Thyroid gland (tissue), 4 donors: ENCODE data around the gene EEF2. TPM values are rescaled to one million over a fixed set of nuclear protein-coding genes. Genes with fewer than 3 reads are reported as not detected.
"Not testable (repeated sequence)": the region's sequence is repeated elsewhere in the genome, so short reads cannot be mapped to it uniquely, and the experiment has no call there.

Experiments used
- DNase-seq, 2 donors: peaks; one replicate each; pipeline ENCODE4 v3.0.0-alpha.2; 2019
- H3K27ac ChIP-seq, 3 donors: fragments of 200-600 bp; sonication (generic); 1 replicate in 2 of 3; 2 replicates in 1 of 3; pipeline ENCODE4 v1.5.1; 2016 to 2019; ENCODE audit warnings: mild to moderate bottlenecking in 1 of 3, moderate library complexity in 1 of 3
- H3K27me3 ChIP-seq: fragments of 200-600 bp; sonication (generic); one replicate; pipeline ENCODE4 v1.5.1; 2019
- H3K36me3 ChIP-seq, 2 donors: fragments of 200-600 bp; sonication (generic); one replicate each; pipeline ENCODE4 v1.5.1; 2016 to 2019
- H3K4me1 ChIP-seq, 2 donors: fragments of 200-600 bp; sonication (generic); one replicate each; pipeline ENCODE4 v1.5.1; 2017 to 2019
- H3K4me3 ChIP-seq, 3 donors: fragments of 200-600 bp; sonication (generic); replicated peaks in 1 of 3; 1 replicate in 2 of 3; 2 replicates in 1 of 3; pipeline ENCODE4 v1.5.1; 2016; ENCODE audit warnings: mild to moderate bottlenecking in 1 of 3
- H3K9me3 ChIP-seq: fragments of 200-600 bp; sonication (generic); one replicate; pipeline ENCODE4 v1.5.1; 2017
- CTCF ChIP-seq, 6 experiments: fragments of 200-600 bp in 3 of 6; fragments of 450-650 bp in 3 of 6; sonication (generic) in 3 of 6; IDR thresholded peaks; one replicate each; pipeline ENCODE4 v1.5.1; 2016 to 2019; ENCODE audit warnings: antibody characterized with exemption in 6 of 6, mild to moderate bottlenecking in 2 of 6, inconsistent platforms in 1 of 6, moderate library complexity in 1 of 6
- POLR2A ChIP-seq, 2 donors: fragments of 450-650 bp; IDR thresholded peaks; one replicate each; pipeline ENCODE4 v1.6.1; 2017; ENCODE audit warnings: antibody characterized with exemption in 2 of 2, mild to moderate bottlenecking in 2 of 2, moderate library complexity in 1 of 2
- WGBS, 2 donors: methylation state at CpG; one replicate each; pipeline ENCODE4 v1.1.5; 2017; 5-methylcytosine and 5-hydroxymethylcytosine counted together
- intact Hi-C: fragments of 100-400 bp; cut with DNase I; formaldehyde crosslinking; loops from one replicate; pipeline ENCODE4 v1.15.1; 2023
- total RNA-seq, 4 donors: library from RNA; depleted of rRNA; stranded (reverse); fragments of >200 nt; gene quantifications; one replicate each; pipeline ENCODE4 v1.2.3, GENCODE V29; 2016

The EEF2 gene
- total RNA-seq, 4 donors from 2014 or later, result 1,432 to 2,189 (median 1,729) TPM

- TF ChIP-seq POLR2A (IDR thresholded peaks at IDR 0.05) (no peak), CTCF (IDR thresholded peaks at IDR 0.05) (no peak)
Measured at GRCh38 chr19:4007836-4008539, 22.7 kb upstream of the EEF2 start.

GRCh38 chr19:4007021-4007835 is 22.0 kb upstream of the EEF2 start, which contains the start of gene PIAS4:
Gene PIAS4 (plus strand): TSS chr19:4007736. CDS start chr19:4007761, 25 bp downstream.
- Histone ChIP-seq H3K27ac (peak within 1 kb of the TSS; percentile 78 to 84 (median 79)), H3K4me1 (peaks cover 13 to 25% of the 10 kb centered on the region in 2 donors), H3K36me3 (no peaks in the 10 kb centered on the region), H3K27me3 (no peaks in the 10 kb centered on the region), H3K4me3 (peak within 1 kb of the TSS; percentile 63 to 98 (median 81)), H3K9me3 (no peaks in the 10 kb centered on the region)
- intact Hi-C loops, result loop anchor here (10.0 kb wide), 1 partner anchor 118 kb away; the partner anchor contains the start of gene MAP2K2
- peak; percentile 96 to 97 for DNase-seq
- TF ChIP-seq CTCF (IDR thresholded peaks at IDR 0.05), result peak in 2 of 6 experiments; percentile 6 to 23
- peak in 1 of 2 donors; percentile 59 for TF ChIP-seq POLR2A (IDR thresholded peaks at IDR 0.05)
- 0% methylated on average over 6 to 21 of the region's 91 CpGs for WGBS, 2 donors

More at GRCh38 chr19:4007836-4008539, 22.7 kb upstream of the EEF2 start:
- peak overlapping the region; percentile 39 to 80 (median 79) for H3K27ac ChIP-seq
- H3K27me3 ChIP-seq, result no peaks in the 10 kb centered on the region
- peak overlapping the region; percentile 35 to 98 (median 63) for H3K4me3 ChIP-seq
- peak; percentile 30 to 44 for DNase-seq
- intact Hi-C loops, result loop anchor here (10.0 kb wide), 1 partner anchor 117 kb away; the partner anchor contains the start of gene MAP2K2
- peaks cover 13 to 25% of the 10 kb centered on the region in 2 donors for H3K4me1 ChIP-seq
- 0 to 3% methylated on average over 13 to 23 of the region's 55 CpGs for WGBS, 2 donors
- H3K36me3 ChIP-seq, result peaks cover 1 to 2% of the 10 kb centered on the region in 2 donors
- no peaks in the 10 kb centered on the region for H3K9me3 ChIP-seq

- intact Hi-C loops, result loop anchor here (10.0 kb wide), 1 partner anchor 119 kb away; the partner anchor contains the start of gene MAP2K2
- not testable (repeated sequence) for H3K27me3 ChIP-seq, H3K9me3 ChIP-seq, DNase-seq, H3K36me3 ChIP-seq, H3K27ac ChIP-seq, H3K4me3 ChIP-seq
- peaks cover 13 to 25% of the 10 kb centered on the region in 2 donors for H3K4me1 ChIP-seq
- WGBS, 2 donors, result 95 to 99% methylated on average over 9 of the region's 9 CpGs
Measured at GRCh38 chr19:4005436-4005835, 20.2 kb upstream of the EEF2 start.

- H3K36me3 ChIP-seq, H3K4me3 ChIP-seq, H3K27ac ChIP-seq, H3K4me1 ChIP-seq, DNase-seq, H3K27me3 ChIP-seq, H3K9me3 ChIP-seq: not testable (repeated sequence)
- WGBS, 2 donors, result 91 to 94% methylated on average over 5 of the region's 5 CpGs
- intact Hi-C loops, result loop anchor here (10.0 kb wide), 1 partner anchor 124 kb away; the partner anchor contains the start of gene MAP2K2
Measured at GRCh38 chr19:4000798-4001197, 15.5 kb upstream of the EEF2 start.

- H3K36me3 ChIP-seq, H3K27ac ChIP-seq, H3K4me1 ChIP-seq, intact Hi-C loops, DNase-seq, H3K4me3 ChIP-seq, H3K9me3 ChIP-seq, H3K27me3 ChIP-seq: not testable (repeated sequence)
- 76 to 79% methylated on average over 22 to 29 of the region's 29 CpGs for WGBS, 2 donors
Measured at GRCh38 chr19:3998667-3999412, 13.6 kb upstream of the EEF2 start.

GRCh38 chr19:3995607-3996006 is 10.3 kb upstream of the EEF2 start:
- TF ChIP-seq POLR2A (IDR thresholded peaks at IDR 0.05) (no peak), CTCF (IDR thresholded peaks at IDR 0.05) (no peak)
- Histone ChIP-seq H3K36me3 (no peaks in the 10 kb centered on the region), H3K27me3 (no peaks in the 10 kb centered on the region), H3K4me3 (no peak overlapping the region), H3K9me3 (no peaks in the 10 kb centered on the region), H3K27ac (no peak overlapping the region), H3K4me1 (no peaks in the 10 kb centered on the region)
- intact Hi-C loops, result no loop called here
- 75 to 77% methylated on average over 6 of the region's 6 CpGs for WGBS, 2 donors
- no peak for DNase-seq
